Testis (tissue), 2 donors: ENCODE data around the gene NLRP12.

Experiments used
- POLR2A ChIP-seq: fragments of 450-650 bp; IDR thresholded peaks from one replicate; pipeline ENCODE4 v1.6.1; 2017; ENCODE audit warnings: antibody characterized with exemption, mild to moderate bottlenecking, moderate library complexity
- TF ChIP-seq, protein P1 (sequence below), 3 experiments: fragments of 450-650 bp in 2 of 3; fragments of 200-600 bp in 1 of 3; sonication (generic) in 1 of 3; IDR thresholded peaks; one replicate each; pipeline ENCODE4 v1.5.1; 2016 to 2019; ENCODE audit warnings: antibody characterized with exemption in 3 of 3, mild to moderate bottlenecking in 2 of 3, moderate library complexity in 1 of 3

DNA sequence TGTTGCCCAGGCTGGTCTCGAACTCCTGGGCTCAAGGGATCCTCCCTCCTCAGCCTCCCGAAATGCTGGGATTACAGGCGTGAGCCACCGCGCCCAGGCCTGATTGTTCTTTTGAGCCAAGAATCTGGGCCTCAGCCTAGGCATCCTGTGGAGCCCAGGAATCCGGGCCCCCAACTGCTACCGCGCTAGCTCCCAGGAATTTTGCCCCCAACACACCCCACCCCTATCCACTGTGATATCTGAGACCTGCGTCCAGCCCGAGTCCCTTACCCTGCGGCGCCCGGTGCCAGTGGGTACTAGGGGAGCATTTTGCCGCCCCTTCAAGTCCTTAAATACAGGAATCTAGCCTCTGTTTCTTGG is 42.7 kb upstream of the NLRP12 start:
- TF ChIP-seq, protein P1, sequence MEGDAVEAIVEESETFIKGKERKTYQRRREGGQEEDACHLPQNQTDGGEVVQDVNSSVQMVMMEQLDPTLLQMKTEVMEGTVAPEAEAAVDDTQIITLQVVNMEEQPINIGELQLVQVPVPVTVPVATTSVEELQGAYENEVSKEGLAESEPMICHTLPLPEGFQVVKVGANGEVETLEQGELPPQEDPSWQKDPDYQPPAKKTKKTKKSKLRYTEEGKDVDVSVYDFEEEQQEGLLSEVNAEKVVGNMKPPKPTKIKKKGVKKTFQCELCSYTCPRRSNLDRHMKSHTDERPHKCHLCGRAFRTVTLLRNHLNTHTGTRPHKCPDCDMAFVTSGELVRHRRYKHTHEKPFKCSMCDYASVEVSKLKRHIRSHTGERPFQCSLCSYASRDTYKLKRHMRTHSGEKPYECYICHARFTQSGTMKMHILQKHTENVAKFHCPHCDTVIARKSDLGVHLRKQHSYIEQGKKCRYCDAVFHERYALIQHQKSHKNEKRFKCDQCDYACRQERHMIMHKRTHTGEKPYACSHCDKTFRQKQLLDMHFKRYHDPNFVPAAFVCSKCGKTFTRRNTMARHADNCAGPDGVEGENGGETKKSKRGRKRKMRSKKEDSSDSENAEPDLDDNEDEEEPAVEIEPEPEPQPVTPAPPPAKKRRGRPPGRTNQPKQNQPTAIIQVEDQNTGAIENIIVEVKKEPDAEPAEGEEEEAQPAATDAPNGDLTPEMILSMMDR (IDR thresholded peaks at IDR 0.05), result no peak
- no peak for TF ChIP-seq POLR2A
